GM08714 (cell line): ENCODE results near the gene EIF4G2.
A peak's percentile ranks its signal among the peaks of the same experiment; 100 is the strongest.
"Not testable (repeated sequence)": the region's sequence is repeated elsewhere in the genome, so short reads cannot be mapped to it uniquely, and the experiment has no call there.

Experiments used
- H3K4me3 ChIP-seq: fragments of 200-500 bp; sonication (Bioruptor generic); 2 replicates; pipeline ENCODE4 v1.5.1; 2014; ENCODE audit warnings: mild to moderate bottlenecking, low read length, inconsistent platforms
- ZNF274 ChIP-seq: IDR thresholded peaks from 2 replicates; pipeline ENCODE4 v1.6.1; 2012; ENCODE audit warnings: mild to moderate bottlenecking, low read depth, low read length

Gene EIF4G2

DNA sequence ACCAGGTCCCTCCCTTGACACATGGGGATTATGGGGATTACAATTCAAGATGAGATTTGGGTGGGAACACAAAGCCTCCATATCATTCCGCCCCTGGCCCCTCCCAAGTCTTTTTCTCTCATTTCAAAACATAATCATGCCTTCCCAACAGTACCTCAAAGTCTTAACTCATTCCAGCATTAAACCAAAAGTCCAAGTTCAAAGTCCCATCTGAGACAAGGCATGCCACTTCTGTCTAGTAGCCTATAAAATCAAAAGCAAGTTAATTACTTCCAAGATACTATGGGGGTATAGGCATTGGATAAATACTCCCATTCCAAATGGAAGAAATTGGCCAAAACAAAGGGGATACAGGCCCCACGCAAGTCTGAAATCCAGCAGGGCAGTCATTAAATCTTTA lies 19.7 kb upstream of the EIF4G2 start:
- no peak for TF ChIP-seq ZNF274
- no peak overlapping the region for H3K4me3 ChIP-seq

DNA sequence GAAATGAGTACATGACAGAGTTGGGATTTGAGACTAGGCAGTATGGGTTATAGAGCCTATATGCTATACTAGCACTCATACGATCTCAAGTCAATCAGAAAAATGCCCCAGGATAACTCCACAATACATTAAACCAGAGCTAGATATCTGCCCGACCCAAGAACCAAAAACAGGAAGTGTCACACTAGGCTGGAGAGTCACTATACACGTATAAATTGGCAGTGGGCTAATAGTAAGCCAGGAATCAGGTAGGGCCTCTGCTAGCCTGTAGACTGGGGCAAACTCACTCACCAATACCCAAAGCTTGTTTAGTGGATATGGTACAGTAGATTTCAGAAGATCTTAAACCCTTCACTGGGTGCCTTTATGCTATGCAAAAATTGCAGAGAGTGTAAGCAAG lies 16.2 kb upstream of the EIF4G2 start:
- no peak for TF ChIP-seq ZNF274
- no peak overlapping the region; the same call in 1 of the 2 replicates for H3K4me3 ChIP-seq

DNA sequence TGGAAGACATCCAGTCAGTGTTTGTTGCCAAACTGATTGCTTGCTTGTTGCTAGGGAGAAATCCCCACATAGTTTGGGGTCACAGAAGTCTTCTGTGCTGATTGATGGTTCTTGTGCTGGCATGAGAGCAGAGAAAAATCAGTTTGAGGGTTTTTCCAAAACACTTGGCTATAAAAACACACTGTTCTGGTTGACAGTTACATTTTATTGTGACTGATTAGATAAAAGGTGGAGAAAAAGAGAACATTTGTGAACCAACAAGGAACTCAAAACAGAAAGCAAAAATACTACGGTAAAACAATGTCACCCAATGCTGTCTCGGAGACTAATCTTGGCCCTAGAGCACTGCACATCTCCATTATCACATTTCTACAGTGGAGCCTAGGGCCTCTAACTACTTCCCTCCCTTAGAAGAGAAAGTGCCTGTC lies 14.4 kb upstream of the EIF4G2 start:
- no peak for TF ChIP-seq ZNF274
- H3K4me3 ChIP-seq = no peak overlapping the region

DNA sequence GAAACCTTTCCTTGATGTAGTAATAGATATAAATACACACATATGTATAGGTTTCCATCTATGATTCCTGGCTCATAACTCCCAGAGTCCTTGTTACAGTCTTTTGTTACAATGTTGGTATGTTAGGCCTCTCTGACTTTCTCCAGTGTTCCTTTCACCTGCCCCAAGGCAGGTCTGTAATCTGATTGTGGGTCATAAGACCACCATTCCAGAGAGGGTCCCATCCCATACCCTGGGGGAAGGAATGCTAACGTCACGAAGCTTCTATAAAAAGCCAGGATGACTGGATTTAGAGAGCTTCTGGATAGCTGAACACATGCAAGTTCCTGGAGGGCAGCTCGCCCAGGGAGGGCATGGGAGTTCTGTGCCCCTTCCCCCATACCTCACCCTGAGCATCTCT lies 13.8 kb upstream of the EIF4G2 start:
- not testable (repeated sequence) for H3K4me3 ChIP-seq

DNA sequence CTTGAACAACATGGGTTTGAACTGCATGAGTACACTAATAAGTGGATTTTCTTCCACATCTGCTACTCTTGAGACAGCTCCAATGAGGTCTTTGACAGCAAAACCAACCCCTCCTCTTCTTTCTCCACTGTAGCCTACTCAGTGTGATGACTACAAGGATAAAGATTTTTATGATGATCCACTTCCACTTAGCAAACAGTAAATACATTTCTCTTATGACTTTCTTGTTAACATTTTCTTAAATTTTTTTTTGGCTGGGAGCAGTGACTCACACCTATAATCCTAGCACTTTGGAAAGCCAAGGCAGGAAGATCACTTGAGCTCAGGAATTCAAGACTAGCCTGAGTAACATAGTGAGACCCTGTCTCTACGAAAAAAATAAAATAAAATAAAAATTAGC lies 9.9 kb upstream of the EIF4G2 start:
- no peak overlapping the region for H3K4me3 ChIP-seq
- no peak for TF ChIP-seq ZNF274

DNA sequence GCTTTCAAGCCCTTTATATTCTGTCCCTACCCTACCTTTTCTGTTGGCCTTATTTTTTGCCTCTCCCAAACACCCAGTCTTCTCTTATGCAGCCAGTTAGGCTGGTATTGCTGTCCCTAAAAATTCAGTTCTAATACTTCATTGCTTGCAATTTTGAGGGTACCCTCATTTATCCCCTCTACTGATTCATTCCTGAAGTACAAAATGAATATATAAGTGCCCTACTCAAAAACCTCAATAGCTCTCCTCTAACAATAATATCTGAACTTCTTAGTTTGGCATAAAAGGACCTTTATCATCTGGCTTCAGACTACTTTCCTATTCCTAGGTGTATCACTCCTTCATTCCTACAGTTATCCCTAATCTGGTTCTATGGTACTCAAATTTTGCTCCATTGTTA lies 5.2 kb upstream of the EIF4G2 start:
- TF ChIP-seq ZNF274 = no peak

DNA sequence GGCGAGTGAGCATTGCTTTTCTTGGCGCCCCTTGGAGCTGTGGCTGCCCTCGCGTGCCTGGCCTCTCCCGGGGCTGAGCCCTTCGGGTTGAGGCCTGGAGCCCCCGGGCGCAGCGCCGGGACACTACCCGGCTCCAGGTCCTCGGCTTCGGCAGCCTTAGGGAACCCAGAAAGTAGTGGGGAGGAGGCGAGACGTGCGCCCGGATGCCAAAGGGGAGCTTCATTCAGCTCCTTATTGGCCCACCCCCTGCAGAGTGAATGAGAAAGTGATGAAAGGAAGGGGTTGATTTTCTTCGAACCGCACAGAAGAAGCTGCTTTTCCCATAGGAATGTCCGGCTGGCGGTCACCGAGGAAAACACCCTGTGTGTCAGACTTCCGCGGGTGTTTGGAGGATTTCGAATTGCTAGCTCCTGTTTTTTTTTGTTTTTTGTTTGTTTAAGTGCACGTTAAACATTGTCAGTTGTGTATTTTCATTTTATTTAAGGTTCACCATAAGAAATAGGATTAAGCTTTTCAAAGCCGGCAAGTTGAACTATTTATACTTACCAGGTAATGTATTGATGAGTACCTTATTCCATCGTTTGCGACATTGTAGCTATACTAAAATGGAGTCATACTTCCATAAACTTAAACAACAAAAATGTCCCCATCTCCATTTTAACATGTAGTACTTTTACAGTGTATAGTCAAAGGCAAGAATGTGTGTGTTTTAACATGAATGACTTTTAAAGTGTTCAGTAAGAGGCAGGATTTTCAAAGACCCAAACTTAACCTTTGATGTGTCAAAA lies 841 bp upstream of the EIF4G2 start:
- H3K4me3 ChIP-seq = peak overlapping the region; percentile 70
- TF ChIP-seq ZNF274 = no peak

More for the DNA sequence above, 5.2 kb upstream of the EIF4G2 start:
- H3K4me3 ChIP-seq = no peak overlapping the region

DNA sequence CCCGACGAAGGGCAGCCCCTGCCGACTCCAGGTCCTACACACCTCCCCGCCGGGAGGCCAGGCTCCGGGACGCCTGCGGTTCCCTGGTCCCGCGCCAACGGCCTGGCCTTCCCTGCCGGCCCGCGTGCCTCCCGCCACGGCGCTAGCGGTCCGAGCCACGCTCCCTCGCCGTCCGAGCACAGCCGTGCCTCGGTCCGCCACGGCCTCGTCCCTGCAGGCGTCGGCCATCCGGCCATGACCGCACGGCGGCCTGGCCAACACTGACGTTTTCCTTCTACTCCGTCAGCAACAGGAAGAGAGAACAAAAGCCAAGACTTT lies 532 bp downstream of the EIF4G2 start:
- TF ChIP-seq ZNF274 = no peak

DNA sequence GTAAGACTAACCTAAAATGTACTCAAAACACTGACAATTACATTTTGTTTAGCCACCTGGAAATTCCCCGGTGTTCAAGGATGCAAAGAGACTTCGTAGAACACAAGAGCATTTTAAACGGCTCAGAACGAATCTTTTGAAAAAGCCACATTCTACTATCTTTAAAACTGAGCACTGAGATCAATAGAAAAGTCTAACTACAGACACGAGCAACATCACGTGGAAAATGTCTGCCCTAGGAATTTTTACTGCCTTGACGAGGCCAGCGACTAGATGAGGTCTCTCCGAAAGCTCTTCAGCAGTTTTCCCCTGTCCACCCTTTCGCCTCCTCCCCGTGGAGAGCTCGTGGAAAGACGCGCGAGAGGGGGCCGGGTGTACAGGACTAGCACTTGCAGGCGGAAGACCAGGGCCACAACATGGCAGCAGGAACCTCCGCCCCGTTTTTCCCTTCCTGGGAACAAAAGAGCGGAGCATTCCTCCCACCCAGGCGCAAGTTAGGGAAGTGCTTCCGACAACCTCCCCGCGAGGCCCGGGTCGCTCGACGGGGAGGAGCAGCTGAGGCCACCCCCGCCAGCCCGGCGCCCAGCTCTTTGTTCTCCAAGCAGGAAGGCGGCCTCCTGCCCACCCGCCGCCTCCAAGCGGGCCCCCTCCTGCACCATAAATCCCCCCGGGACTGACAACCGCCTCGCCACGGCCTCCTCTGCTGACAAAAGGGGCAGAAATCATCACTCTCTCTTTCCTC lies 1.1 kb downstream of the EIF4G2 start:
- peak overlapping the region; percentile 99 for H3K4me3 ChIP-seq
- TF ChIP-seq ZNF274 = no peak

More for the DNA sequence above, 532 bp downstream of the EIF4G2 start:
- peak overlapping the region; percentile 99 for H3K4me3 ChIP-seq

DNA sequence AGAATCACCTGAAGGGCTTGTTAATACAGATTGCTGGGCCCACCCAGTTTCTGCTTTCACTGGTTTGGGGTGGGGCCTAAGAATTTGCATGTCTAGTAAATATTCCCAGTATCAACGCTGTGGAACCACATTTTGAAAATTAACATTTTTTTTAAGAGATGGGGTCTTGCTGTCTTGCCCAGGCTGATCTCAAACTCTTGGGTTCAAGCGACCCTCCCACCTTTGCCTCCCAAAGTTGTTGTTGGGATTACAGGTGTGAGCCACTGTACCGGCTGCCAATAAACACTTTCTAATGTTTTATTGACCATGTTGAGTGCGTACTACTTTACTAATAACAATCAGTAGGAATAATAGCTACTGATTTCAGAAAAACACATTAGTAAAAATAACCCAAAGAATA lies 2.5 kb downstream of the EIF4G2 start:
- peak overlapping the region; percentile 29; the same call in 1 of the 2 replicates for H3K4me3 ChIP-seq
- TF ChIP-seq ZNF274 = no peak

DNA sequence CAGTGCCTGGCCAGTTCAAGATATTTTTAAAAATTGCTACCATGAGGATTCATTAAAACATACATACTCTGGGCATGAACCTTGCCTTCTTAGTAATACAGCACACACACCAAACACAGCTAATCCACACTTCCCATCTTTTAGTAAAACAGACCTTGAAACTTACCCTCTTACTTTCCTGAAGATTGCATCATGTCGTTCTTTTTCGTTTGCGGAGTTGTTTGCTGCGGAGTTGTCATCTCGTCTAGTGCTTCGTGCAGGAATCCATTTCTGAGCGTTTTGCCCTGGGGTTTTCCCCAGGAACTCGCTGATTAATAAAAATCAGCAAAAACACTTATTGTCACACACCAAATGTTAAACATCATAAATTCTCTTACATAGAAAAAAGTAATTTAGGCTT lies 3.0 kb downstream of the EIF4G2 start:
- no peak for TF ChIP-seq ZNF274
- 0 out of 2 replicates have a peak overlapping the region, but pooled peaks have one; percentile 29 for H3K4me3 ChIP-seq

DNA sequence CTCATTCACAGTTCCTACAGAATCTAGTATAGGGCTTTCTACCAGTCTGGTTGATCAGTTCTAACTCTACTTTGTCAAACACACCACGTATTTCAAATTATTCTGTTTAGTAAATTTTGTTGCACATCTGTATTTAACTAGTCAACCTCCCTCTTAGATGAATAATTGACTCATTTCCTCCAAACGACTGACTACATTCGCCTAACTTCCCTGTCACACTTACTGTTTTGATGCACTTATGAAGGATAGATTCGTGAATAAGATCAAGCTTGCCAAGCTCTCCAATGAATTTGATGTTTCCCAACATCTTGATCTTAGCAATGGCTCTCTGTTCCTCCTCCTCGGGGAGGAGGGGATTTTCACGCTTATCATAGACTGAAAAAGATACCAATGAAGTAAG lies 5.0 kb downstream of the EIF4G2 start:
- TF ChIP-seq ZNF274 = no peak

DNA sequence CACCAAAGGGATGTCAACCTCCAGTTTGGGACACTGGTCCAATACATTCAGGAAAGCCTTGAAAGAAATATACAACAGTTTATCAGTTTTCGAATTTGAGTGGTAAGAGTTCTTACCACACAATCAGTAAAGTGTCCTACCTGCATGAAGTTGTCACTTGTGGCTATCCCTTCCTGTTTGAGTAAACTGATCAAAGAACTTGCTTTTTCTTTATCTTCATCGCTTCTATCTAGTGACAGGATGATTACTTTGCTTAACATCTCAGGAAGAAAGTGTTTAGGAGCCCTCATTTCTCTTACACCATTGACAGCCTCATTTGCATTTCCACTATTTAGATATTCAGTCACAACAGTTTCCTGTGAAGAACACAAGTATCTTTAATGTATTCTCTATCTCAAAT lies 8.4 kb downstream of the EIF4G2 start:
- H3K4me3 ChIP-seq = no peak overlapping the region
- no peak for TF ChIP-seq ZNF274

More for the DNA sequence above, 5.0 kb downstream of the EIF4G2 start:
- H3K4me3 ChIP-seq = no peak overlapping the region

DNA sequence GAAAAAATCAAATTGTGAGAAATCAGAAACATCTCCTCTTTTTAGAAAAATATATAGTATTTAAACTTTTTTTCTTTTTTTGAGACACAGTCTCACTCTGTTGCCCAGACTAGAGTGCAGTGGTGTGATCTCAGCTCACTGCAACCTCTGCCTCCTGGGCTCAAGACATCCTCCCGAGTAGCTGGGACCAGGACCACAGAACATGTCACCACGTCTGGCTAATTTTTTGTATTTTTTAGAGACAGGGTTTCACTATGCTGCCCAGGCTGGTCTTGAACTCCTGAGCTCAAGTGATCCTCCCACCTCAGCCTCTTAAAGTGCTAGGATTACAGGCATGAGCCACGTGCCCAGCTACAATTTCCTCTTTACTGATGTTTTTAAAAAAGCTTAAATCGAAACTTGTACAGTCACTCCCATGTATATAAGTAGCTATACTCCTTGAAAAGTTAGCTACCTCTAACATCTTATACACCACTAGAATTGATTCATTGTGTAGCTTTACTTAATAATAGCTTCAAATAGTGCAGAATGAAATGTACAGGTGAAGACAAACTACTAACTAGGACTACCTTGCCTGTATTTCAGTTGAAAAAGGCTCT lies 10.3 kb downstream of the EIF4G2 start:
- no peak for TF ChIP-seq ZNF274
- no peak overlapping the region for H3K4me3 ChIP-seq

DNA sequence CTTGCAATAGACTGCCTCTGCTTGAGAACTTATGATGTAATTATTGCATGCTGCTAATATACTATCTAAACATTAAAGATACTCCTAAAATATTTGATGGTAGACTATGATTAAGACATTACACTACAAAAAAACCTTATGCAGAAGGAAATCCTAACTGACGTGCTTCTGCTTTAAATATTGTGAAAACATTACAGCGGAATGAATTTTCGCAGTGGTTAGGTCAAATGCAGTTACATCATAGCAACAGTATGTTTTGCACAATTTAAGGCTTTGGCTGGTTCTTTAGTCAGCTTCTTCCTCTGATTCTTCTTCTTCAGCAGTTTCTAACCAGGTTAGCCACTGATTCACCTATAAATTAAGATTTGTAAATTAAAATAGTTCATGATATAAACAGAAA lies 11.2 kb downstream of the EIF4G2 start:
- H3K4me3 ChIP-seq = no peak overlapping the region
- TF ChIP-seq ZNF274 = no peak
